Astrocyte of the hippocampus (primary cell): ENCODE measurements around the gene POLR2C.
"Not testable (repeated sequence)": the region's sequence is repeated elsewhere in the genome, so short reads cannot be mapped to it uniquely, and the experiment has no call there.

Experiments
- DNase-seq: peaks from one replicate; pipeline ENCODE4 v3.0.0; 2011; ENCODE audit warnings: low read depth, low spot score

The POLR2C gene

DNA sequence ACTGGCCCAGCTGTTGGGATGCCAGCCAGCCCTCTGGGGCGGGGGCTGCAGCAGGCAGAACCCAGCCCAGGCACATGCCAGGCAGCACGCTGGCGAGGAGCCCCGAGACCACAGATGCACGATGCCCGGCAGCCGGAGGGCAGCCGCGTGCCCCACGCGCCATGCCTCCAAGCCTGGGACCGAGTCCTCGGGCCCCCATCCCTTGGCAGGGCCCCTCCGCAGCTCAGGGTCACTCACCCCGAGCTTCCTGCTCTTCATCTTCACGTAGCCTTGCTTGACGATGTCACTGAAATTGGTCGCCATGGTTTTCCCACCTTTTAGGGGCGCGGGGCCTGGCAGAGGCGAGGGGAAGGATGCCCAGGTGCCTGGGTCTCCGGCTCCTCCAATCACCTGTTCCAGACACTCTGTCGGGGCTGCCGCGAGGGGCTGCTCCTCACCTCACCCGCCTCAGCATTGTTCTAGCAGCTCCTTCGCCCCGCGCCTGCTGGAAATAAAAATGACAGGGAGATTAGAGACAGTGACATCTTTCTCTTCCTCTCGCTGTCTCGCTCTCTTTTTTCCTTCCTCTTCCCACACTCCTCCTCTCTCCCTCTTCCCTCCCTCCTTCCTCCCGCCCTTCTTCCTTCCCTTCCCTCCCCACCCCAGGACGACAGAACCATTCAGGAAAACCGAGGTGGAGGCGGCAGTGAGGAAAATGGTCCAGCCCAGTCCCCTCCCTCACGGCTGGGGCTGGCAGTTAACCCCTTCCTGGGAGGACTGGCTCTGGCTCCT is 16.9 kb downstream of the POLR2C start:
- peak; percentile 76 for DNase-seq

DNA sequence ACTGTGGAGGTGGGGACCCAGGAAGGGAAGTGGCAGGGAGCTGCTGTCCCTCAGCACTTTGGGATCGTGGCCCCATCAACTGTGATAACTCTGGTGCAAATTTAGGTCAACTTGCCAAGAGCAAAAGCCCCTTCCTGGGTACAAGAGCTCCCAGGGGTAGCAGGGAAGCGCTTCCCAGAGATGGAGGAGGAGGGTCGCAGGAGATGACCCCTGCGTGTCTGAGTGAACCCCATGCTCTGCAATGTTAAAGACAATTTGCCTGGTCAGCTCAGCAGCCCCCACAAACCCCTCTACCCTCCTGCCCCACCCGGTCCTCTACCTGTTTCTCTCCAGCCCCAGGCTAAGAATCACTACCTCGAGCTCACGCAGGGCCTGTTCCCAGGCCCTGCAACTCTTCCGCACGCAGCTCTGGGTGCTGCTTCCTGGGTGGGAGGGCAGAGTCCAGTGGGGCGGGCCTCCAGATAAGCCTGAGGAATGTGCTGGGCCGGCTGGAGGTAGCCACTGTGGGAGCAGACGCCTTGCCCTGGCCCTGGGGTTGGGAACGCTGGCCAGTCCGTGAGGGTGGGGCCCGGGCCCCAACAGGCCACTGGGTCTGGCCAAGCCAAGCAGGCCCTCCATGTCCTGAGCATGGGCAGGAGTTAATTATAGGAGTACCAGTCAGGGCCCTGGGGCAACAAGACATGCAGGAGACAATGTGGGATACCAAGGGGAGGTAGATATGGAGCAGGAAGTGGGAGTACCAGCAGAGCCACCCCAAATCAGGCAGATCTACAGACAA is 17.7 kb downstream of the POLR2C start:
- DNase-seq, result peak; percentile 58

DNA sequence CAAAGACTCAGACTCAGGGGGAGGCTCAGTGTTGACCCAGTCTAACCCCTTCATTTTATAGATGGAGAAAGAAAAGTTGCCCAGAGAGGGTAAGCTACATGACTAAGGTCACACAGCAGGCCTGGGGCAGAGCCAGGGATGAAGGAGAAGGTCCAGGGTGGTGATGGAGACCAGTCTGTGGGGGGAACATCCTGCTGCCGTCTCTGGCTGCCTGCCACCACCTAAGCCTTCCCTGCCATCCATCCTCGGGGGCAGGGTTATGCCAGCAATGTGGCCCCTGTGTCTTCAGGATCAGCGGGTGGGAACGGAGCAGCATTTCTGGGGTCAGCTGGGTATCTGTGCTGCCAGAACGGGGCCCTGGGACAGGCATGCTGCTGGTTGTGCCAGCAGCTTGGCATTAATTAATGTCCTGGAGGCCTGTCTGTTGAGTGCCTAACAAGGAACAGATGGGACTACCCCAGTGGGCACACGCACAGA is 18.3 kb downstream of the POLR2C start:
- DNase-seq, result no peak

GRCh38 chr16:57481421-57481820 is 18.9 kb downstream of the POLR2C start:
- DNase-seq, result no peak

DNA sequence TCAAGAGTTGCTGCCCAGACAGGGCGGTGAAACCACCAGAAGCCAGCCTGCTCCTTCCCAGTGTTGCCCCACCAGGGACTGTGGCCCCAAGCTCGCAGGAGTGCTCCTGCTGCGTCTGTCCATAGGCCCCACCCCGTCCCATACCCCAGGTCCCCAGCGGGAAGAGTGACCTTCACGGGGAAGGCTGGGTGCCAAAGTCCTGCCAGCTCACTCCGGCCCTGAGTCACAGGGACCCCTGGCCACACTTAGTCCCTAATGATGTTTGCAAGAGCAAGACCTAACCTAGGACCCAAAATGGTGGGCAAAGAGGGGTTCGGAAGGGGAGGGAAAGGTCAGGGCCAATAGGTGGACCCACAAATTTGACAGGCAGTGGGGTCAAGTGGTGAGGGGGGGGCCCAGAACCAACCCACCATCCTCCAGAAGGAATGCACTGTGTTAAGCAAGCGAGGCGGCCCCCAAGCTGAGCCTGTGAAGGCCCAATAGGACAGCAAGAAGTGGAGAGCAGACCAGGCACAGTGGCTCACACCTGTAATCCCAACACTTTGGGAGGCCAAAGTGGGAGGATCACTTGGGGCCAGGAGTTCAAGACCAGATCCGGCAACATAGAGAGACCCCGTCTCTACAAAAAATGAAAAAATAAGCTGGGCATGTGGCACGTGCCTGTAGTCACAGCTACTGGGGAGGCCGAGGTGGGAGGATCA is 20.5 kb downstream of the POLR2C start:
- DNase-seq, result no peak

GRCh38 chr16:57483725-57484514 is 21.4 kb downstream of the POLR2C start:
- no peak for DNase-seq

GRCh38 chr16:57484515-57485005 is 22.1 kb downstream of the POLR2C start:
- no peak for DNase-seq

GRCh38 chr16:57485091-57485915 is 22.8 kb downstream of the POLR2C start:
- DNase-seq, result no peak

DNA sequence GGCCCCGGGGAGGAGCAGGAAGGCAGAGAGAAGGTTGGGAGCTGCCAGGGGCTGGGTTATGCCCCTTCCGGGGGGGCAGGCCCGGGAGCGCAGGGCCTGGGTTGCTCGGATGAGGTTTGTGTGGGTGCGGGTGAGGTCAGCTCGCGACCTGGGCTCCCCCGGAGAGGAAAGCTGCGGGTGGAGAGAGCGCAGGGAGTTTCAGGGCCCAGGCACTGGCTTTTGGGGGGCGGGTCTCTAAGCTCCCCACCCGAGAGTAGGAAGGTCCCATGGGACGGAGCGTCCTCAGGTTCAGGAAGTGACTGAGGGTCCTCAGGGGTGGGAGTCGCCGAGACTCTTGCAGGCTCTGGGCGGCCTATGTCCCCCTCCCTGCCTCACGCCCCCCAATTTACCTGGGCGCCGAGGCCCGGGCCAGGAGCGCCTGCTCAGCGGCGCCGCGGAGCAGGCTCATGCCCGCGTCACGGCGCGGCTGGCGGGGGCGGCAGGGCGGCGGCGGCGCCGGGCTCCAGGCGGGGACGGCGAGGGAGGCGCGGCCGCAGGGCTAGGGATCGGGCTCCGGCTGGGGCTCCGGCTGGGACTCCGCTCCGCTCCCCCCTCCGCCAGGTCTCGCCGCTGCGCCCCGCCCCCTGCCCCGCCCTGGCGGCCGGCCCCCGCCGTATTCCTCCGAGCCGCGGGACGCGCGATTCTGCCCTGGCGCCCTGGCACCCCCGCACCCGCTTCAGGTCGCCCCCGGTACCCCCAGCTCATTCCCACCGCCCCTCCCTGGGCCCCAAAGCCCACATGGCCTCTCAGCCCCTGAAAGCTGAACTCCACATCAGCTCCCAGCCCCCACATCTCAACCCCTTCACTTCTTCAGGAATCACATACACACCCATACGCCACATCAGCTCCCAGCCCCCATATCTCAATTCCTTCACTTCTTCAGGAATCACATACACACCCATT is 23.7 kb downstream of the POLR2C start, which contains the start of gene DOK4:
DOK4 (minus strand) TSS at position 578 of the 942 bp plus-strand sequence. CDS start 6,986 bp downstream, outside the sequence.
- DNase-seq, result peak; percentile 90

GRCh38 chr16:57486858-57487834 is 24.7 kb downstream of the POLR2C start:
- no peak for DNase-seq

DNA sequence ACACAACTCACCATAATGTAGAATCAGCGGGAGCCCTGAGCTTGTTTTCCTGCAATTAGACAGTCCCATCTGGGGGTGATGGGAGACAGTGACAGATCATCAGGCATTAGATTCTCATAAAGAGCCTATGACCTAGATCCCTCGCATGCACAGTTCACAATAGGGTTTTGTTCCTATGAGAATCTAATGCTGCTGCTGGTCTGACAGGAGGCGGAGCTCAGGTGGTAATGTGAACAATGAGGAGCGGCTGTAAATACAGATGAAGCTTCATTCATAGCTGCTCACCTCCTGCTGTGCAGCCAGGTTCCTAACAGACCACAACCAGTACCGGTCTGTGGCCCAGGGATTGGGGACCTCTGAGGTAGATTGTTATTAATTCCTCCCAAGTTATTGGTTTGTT is 26.8 kb downstream of the POLR2C start:
- DNase-seq, result no peak

DNA sequence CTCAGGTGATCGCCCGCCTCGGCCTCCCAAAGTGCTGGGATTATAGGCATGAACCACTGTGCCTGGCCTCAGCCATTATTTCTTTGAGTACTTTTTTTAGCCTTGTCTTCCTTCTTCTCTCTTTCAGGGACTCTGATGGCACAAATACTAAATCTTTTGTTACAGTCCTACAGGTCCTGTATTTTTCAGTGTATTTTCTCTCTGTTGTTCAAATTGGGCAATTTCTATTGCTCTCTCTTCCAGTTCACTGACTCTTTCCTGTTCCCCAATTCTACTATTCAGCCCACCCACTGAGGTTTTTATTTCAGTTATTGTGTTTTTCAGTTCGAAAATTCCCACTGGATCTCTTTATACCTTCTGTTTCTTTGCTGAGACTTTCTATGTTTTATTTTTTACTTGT is 31.3 kb downstream of the POLR2C start:
- no peak for DNase-seq

- DNase-seq, result no peak
Observed at GRCh38 chr16:57497121-57497520, 34.6 kb downstream of the POLR2C start.

DNA sequence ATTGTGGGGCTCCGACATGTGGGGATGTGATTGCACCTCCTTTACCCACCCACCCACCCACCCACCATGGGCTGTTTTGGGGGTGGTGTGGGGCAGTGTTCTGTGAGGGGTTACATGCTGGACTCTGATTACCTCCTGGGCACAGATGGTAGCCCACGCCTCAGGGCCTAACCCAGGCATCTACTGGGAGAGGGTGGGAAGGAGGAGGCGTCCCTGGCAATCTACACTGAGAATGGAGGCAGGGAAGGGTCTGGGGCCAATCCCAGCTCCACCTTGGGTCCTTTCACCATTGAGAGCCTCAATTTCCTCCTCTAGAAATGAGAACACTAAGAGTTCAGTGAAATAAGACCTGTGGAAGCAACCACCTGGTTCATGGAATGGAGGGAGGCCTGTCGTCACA is 35.6 kb downstream of the POLR2C start:
- DNase-seq, result no peak

GRCh38 chr16:57499941-57500340 is 37.5 kb downstream of the POLR2C start:
- DNase-seq, result not testable (repeated sequence)

DNA sequence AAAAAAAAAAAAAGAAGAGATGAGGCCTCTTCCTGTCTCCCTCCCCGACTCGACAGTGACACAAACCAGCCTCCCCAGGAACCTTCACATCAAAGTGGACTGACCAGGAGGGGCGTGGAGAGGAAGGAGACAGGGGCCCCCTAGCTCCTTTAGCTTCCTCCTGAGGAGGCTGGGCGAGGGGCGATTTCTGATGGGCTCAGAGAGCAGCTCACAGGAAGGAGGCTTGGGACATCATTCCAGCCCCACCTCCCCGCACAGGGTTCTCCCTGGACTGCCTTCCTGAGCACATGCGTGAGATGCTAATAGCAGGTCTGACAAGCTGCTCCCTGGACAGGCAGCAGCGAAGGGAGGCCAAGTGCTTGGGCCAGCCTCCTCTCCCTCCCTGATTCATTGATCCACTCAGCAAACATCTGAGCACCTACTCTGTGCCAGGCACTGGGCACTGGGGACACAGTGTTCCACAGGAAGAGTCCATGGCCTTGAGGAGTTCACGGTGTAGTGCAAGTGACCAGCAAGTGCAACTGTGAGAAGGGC is 38.2 kb downstream of the POLR2C start:
- DNase-seq, result no peak

DNA sequence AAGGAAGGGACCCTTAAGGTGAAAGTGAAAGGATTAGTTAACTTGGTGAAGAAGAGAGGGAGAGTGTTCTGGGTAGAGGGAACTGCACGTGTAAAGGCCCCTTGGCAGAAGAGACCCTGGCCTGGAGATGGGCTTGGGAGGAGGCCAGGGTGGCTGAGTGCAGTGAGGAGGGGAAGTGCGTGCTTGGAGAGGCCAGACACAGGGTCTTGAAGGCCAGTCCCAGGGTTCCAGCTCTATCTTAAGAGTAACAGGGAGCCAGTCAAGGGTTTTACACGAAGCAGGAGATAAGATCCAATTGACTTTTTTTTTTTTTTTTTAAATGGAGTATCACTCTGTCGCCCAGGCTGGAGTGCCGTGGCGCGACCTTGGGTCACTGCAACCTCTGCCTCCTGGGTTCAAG is 39.0 kb downstream of the POLR2C start:
- DNase-seq, result no peak
